Uterus (tissue), 2 donors: ENCODE results near the gene SEC24A.

Experiments
- POLR2A ChIP-seq, 2 donors: fragments of 450-650 bp; IDR thresholded peaks; one replicate each; pipeline ENCODE4 v1.6.1; 2016; ENCODE audit warnings: antibody characterized with exemption in 2 of 2, mild to moderate bottlenecking in 1 of 2, moderate library complexity in 1 of 2
- TF ChIP-seq, protein P1 (sequence below), 4 experiments: fragments of 200-600 bp in 2 of 4; fragments of 450-650 bp in 2 of 4; sonication (generic) in 2 of 4; IDR thresholded peaks; one replicate each; pipeline ENCODE4 v1.5.1; 2016 to 2019; ENCODE audit warnings: antibody characterized with exemption in 4 of 4, mild to moderate bottlenecking in 2 of 4, moderate library complexity in 1 of 4

DNA sequence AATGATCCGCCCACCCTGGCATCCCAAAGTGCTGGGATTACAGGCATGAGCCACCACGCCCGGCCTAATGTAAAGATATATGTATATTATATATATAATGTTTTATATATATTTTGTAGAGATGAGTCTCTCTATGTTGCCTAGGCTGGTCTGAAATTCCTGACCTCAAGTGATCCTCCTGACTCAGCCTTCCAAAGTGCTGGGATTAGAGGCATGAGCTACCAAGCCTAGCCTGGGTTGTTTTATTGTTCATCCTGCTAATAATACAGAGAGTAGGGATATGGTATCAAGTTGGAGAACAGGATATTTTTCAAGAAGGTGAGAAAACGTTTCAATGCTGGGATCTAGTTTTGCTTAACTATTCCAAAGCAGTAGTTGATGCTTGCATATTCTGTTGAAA is 2.9 kb downstream of the SEC24A start:
- TF ChIP-seq, protein P1, sequence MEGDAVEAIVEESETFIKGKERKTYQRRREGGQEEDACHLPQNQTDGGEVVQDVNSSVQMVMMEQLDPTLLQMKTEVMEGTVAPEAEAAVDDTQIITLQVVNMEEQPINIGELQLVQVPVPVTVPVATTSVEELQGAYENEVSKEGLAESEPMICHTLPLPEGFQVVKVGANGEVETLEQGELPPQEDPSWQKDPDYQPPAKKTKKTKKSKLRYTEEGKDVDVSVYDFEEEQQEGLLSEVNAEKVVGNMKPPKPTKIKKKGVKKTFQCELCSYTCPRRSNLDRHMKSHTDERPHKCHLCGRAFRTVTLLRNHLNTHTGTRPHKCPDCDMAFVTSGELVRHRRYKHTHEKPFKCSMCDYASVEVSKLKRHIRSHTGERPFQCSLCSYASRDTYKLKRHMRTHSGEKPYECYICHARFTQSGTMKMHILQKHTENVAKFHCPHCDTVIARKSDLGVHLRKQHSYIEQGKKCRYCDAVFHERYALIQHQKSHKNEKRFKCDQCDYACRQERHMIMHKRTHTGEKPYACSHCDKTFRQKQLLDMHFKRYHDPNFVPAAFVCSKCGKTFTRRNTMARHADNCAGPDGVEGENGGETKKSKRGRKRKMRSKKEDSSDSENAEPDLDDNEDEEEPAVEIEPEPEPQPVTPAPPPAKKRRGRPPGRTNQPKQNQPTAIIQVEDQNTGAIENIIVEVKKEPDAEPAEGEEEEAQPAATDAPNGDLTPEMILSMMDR (IDR thresholded peaks at IDR 0.05) = no peak
- no peak for TF ChIP-seq POLR2A (IDR thresholded peaks at IDR 0.05)
